Measurements from ENCODE around the gene BRD7.

The BRD7 gene

GRCh38 chr16:50269769-50270509 lies 98.8 kb downstream of the BRD7 start:
- no peak for DNase-seq

GRCh38 chr16:50269061-50269705 lies 99.6 kb downstream of the BRD7 start:
- DNase-seq, result no peak

- no peak for DNase-seq
Observed at GRCh38 chr16:50268352-50268751, 100.4 kb downstream of the BRD7 start.

GRCh38 chr16:50267651-50268050 lies 101.1 kb downstream of the BRD7 start:
- DNase-seq, result no peak

- no peak for DNase-seq
Observed at GRCh38 chr16:50267151-50267631, 101.6 kb downstream of the BRD7 start.

DNA sequence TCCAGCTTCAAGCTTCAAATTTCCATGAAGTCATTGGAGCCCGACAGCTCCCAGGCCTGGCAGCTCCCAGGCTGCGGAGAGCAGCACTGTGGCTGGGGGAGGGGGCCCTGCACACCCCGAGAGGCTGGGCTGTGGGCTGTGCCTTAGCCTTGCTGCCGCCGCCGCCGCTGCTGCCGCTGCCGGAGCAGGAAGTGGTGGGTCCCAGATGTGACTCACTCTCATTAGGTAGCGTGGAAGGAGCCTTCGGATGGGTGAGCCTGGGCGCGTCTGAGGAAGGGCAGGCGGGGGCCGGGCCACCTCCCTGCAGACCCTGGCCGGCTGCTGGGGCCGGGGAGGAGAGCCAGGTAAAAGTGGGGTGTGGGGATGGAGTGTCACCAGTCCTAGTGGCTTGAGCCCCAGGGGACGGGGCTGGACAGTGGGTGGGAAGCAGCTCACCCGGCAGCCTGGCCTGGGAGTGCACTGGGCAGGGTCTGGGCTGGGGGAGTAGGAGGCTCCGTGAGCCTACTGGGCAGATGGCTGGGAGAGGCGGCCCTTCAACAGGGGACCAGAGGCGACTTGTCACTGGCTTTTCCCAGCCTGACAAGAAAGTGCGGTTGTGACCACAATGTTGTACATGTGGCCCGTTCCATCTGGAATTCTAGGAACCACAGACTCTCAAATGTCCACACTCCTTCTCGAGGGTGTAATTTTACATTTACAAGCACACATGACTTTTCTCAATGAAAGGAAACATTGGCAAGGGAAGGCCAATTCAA lies 102.3 kb downstream of the BRD7 start, which contains the start of gene ADCY7:
Gene ADCY7 (plus strand): TSS at position 215 of the 755 bp plus-strand sequence. CDS start 21,629 bp downstream, outside the sequence.
- no peak for DNase-seq
